HEK293T (cell line): Measurements from ENCODE around the gene PRKCE.

Experiments
- CTCF ChIA-PET: fragments of 350-600 bp; formaldehyde crosslinking; extraction: SDS; loops from one replicate; lab custom pipeline; 2021; ENCODE audit warnings: antibody characterized with exemption, inconsistent platforms; lab: Yijun Ruan, JAX
- POLR2A ChIA-PET: fragments of 350-600 bp; formaldehyde crosslinking; extraction: SDS; loops from one replicate; lab custom pipeline; 2020; ENCODE audit warnings: antibody characterized with exemption, inconsistent platforms; lab: Yijun Ruan, JAX
- DNase-seq: peaks from one replicate; pipeline ENCODE4 v3.0.0; 2012; ENCODE audit warnings: mixed read lengths; ENCODE audit errors: extremely low spot score
- ARNT ChIP-seq: fragments of 450-650 bp; IDR thresholded peaks from 2 replicates; pipeline ENCODE4 v1.6.1; 2017; ENCODE audit warnings: mild to moderate bottlenecking
- BHLHE40 ChIP-seq: fragments of 450-650 bp; IDR thresholded peaks from 2 replicates; pipeline ENCODE4 v1.6.1; 2016; ENCODE audit warnings: mild to moderate bottlenecking, moderate library complexity, borderline replicate concordance
- CTBP1 ChIP-seq: fragments of 450-650 bp; IDR thresholded peaks from 2 replicates; pipeline ENCODE4 v1.6.1; 2016; ENCODE audit warnings: borderline replicate concordance
- ELF4 ChIP-seq: fragments of 450-650 bp; IDR thresholded peaks from 2 replicates; pipeline ENCODE4 v1.6.1; 2017; ENCODE audit warnings: antibody characterized with exemption
- FOXA1 ChIP-seq: fragments of 450-650 bp; IDR thresholded peaks from 2 replicates; pipeline ENCODE4 v1.6.1; 2016; ENCODE audit warnings: mild to moderate bottlenecking
- FOXK2 ChIP-seq: fragments of 450-650 bp; IDR thresholded peaks from 2 replicates; pipeline ENCODE4 v1.6.1; 2016; ENCODE audit warnings: mild to moderate bottlenecking
- FOXM1 ChIP-seq: fragments of 450-650 bp; IDR thresholded peaks from 2 replicates; pipeline ENCODE4 v1.6.1; 2017; ENCODE audit warnings: mild to moderate bottlenecking, borderline replicate concordance
- HDGF ChIP-seq: fragments of 450-650 bp; IDR thresholded peaks from 2 replicates; pipeline ENCODE4 v1.6.1; 2017; ENCODE audit warnings: antibody characterized with exemption, borderline replicate concordance
- L3MBTL2 ChIP-seq: fragments of 450-650 bp; conservative IDR thresholded peaks from 2 replicates; pipeline ENCODE4 v1.6.1; 2016; ENCODE audit warnings: mild to moderate bottlenecking
- LEF1 ChIP-seq: fragments of 450-650 bp; IDR thresholded peaks from 2 replicates; pipeline ENCODE4 v1.6.1; 2017; ENCODE audit warnings: mild to moderate bottlenecking, borderline replicate concordance
- NFRKB ChIP-seq: fragments of 450-650 bp; IDR thresholded peaks from 2 replicates; pipeline ENCODE4 v1.6.1; 2016; ENCODE audit warnings: mild to moderate bottlenecking, moderate library complexity
- PKNOX1 ChIP-seq: fragments of 450-650 bp; IDR thresholded peaks from 2 replicates; pipeline ENCODE4 v1.6.1; 2016
- SP1 ChIP-seq: fragments of 450-650 bp; IDR thresholded peaks from 2 replicates; pipeline ENCODE4 v1.6.1; 2017
- SUZ12 ChIP-seq: fragments of 450-650 bp; IDR thresholded peaks from 2 replicates; pipeline ENCODE4 v1.6.1; 2016; ENCODE audit warnings: mild to moderate bottlenecking
- TARDBP ChIP-seq: fragments of 450-650 bp; IDR thresholded peaks from 2 replicates; pipeline ENCODE4 v1.6.1; 2016
- ZNF384 ChIP-seq: fragments of 450-650 bp; IDR thresholded peaks from 2 replicates; pipeline ENCODE4 v1.6.1; 2016

PRKCE gene

GRCh38 chr2:46161911-46162310 is 510.4 kb downstream of the PRKCE start:
- DNase-seq, result no peak
- TF ChIP-seq FOXK2, result no peak
- no peak for TF ChIP-seq NFRKB
- no peak for TF ChIP-seq ARNT
- no peak for TF ChIP-seq FOXM1
- no peak for TF ChIP-seq SUZ12
- no peak for TF ChIP-seq PKNOX1
- POLR2A ChIA-PET, result no interaction called here
- CTCF ChIA-PET, result interaction anchor here (0.6 kb wide), 1 partner anchor 11 kb away, joined by 3 read pairs; no protein-coding TSS in a partner anchor

- ChIA-PET POLR2A (no interaction called here), CTCF (interaction anchor here (0.6 kb wide), 1 partner anchor 12 kb away, joined by 3 read pairs; no protein-coding TSS in a partner anchor)
- DNase-seq, result no peak
- no peak for TF ChIP-seq FOXA1
- no peak for TF ChIP-seq ARNT
- no peak for TF ChIP-seq ELF4
- TF ChIP-seq NFRKB, result no peak
- no peak for TF ChIP-seq BHLHE40
Observed at GRCh38 chr2:46162329-46163097, 511.0 kb downstream of the PRKCE start.

GRCh38 chr2:46163098-46163430 is 511.6 kb downstream of the PRKCE start:
- TF ChIP-seq FOXM1, result no peak
- TF ChIP-seq ZNF384, result no peak
- no peak for TF ChIP-seq FOXK2
- TF ChIP-seq ARNT, result no peak
- no peak for TF ChIP-seq CTBP1
- TF ChIP-seq NFRKB, result no peak
- TF ChIP-seq SP1, result no peak
- no peak for TF ChIP-seq ELF4
- no peak for TF ChIP-seq LEF1
- TF ChIP-seq HDGF, result no peak
- no peak for TF ChIP-seq TARDBP
- no peak for TF ChIP-seq L3MBTL2
- no peak for TF ChIP-seq SUZ12
- no peak for TF ChIP-seq FOXA1
- TF ChIP-seq PKNOX1, result no peak
- POLR2A ChIA-PET, result no interaction called here
- CTCF ChIA-PET, result no interaction called here
- no peak for DNase-seq

- CTCF ChIA-PET, result no interaction called here
- no peak for DNase-seq
Observed at GRCh38 chr2:46163804-46164528, 512.5 kb downstream of the PRKCE start.

GRCh38 chr2:46164529-46165301 is 513.2 kb downstream of the PRKCE start:
- ChIA-PET POLR2A (no interaction called here), CTCF (no interaction called here)
- TF ChIP-seq SP1 (no peak), ZNF384 (no peak), FOXM1 (no peak), HDGF (no peak), LEF1 (no peak), CTBP1 (no peak), TARDBP (no peak), SUZ12 (no peak), ARNT (no peak), PKNOX1 (no peak), BHLHE40 (no peak), FOXA1 (no peak), FOXK2 (no peak), ELF4 (no peak), L3MBTL2 (no peak), NFRKB (no peak)
- no peak for DNase-seq

More at GRCh38 chr2:46163804-46164528, 512.5 kb downstream of the PRKCE start:
- TF ChIP-seq FOXK2, result no peak
- no peak for TF ChIP-seq ARNT
- no peak for TF ChIP-seq HDGF
- TF ChIP-seq L3MBTL2, result no peak
- TF ChIP-seq TARDBP, result no peak
- no peak for TF ChIP-seq FOXA1
- TF ChIP-seq SP1, result no peak
- no peak for TF ChIP-seq FOXM1
- TF ChIP-seq NFRKB, result no peak
- TF ChIP-seq CTBP1, result no peak
- no peak for TF ChIP-seq SUZ12
- no peak for TF ChIP-seq ZNF384
- no peak for TF ChIP-seq ELF4
- TF ChIP-seq BHLHE40, result no peak
- no peak for TF ChIP-seq PKNOX1
- POLR2A ChIA-PET, result no interaction called here
